Measurements from ENCODE around the gene TADA2A.

TADA2A gene

GRCh38 chr17:37465069-37465616, 58.5 kb downstream of the TADA2A start:
- DNase-seq: no peak

GRCh38 chr17:37466471-37466870, 59.8 kb downstream of the TADA2A start:
- DNase-seq: no peak

GRCh38 chr17:37470181-37470580, 63.5 kb downstream of the TADA2A start:
- DNase-seq: no peak

GRCh38 chr17:37475731-37476420, 69.2 kb downstream of the TADA2A start:
- no peak for DNase-seq

- no peak for DNase-seq
Observed at GRCh38 chr17:37476431-37477120, 69.9 kb downstream of the TADA2A start.

- DNase-seq: no peak
Observed at GRCh38 chr17:37478187-37478586, 71.5 kb downstream of the TADA2A start.

- DNase-seq: no peak
Observed at GRCh38 chr17:37479025-37479424, 72.3 kb downstream of the TADA2A start.

GRCh38 chr17:37480427-37480826, 73.7 kb downstream of the TADA2A start:
- no peak for DNase-seq

GRCh38 chr17:37481001-37481665, 74.4 kb downstream of the TADA2A start:
- no peak for DNase-seq

- DNase-seq: no peak
Observed at GRCh38 chr17:37483311-37484039, 76.8 kb downstream of the TADA2A start.

- no peak for DNase-seq
Observed at GRCh38 chr17:37485938-37486570, 79.4 kb downstream of the TADA2A start.

- DNase-seq: no peak
Observed at GRCh38 chr17:37488009-37488604, 81.4 kb downstream of the TADA2A start.

GRCh38 chr17:37488607-37489196, 82.0 kb downstream of the TADA2A start:
- DNase-seq: peak; percentile 75 to 78

GRCh38 chr17:37489197-37490001, 82.7 kb downstream of the TADA2A start, which contains the start of gene DUSP14:
Gene DUSP14 (plus strand): TSS chr17:37489891. CDS start chr17:37512273, 22,382 bp downstream.
- peak; percentile 81 to 86 for DNase-seq

- peak; percentile 78 to 83 for DNase-seq
Observed at GRCh38 chr17:37490022-37490587, 83.4 kb downstream of the TADA2A start.

- DNase-seq: peak; percentile 41
Observed at GRCh38 chr17:37490638-37491614, 84.2 kb downstream of the TADA2A start.

- DNase-seq: no peak
Observed at GRCh38 chr17:37492167-37492566, 85.5 kb downstream of the TADA2A start.

- no peak for DNase-seq
Observed at GRCh38 chr17:37493249-37494027, 86.8 kb downstream of the TADA2A start.
